ENCODE measurements around the gene ATG2B. TPM values are rescaled to one million over a fixed set of nuclear protein-coding genes. Genes with fewer than 3 reads are reported as not detected.

Gene ATG2B
- total RNA-seq, 1 experiment from 2014 or later: 19.4 TPM

- intact Hi-C loops (cut with micrococcal nuclease; ENCODE audit: unreplicated experiment): no loop called here
- ChIA-PET POLR2A (no interaction called here), CTCF (no interaction called here)
- Mint-ChIP-seq H3K36me3 (ENCODE audit: insufficient read depth, unreplicated experiment) (peaks cover 7% of the 10 kb centered on the region), H3K9me3 (ENCODE audit: unreplicated experiment) (no peaks in the 10 kb centered on the region), H3K4me3 (ENCODE audit: unreplicated experiment) (no peak overlapping the region), H3K4me1 (ENCODE audit: low read depth, unreplicated experiment) (no peaks in the 10 kb centered on the region), H3K27me3 (ENCODE audit: insufficient read depth, unreplicated experiment) (no peaks in the 10 kb centered on the region), H3K27ac (ENCODE audit: unreplicated experiment) (no peak overlapping the region)
- no peaks in the 10 kb centered on the region for H3K9me3 ChIP-seq
- no peak overlapping the region for H3K4me3 ChIP-seq (ENCODE audit: low read depth, low read length)
- BruUV-seq (replicated peaks): no TSS peak
- no peak for DNase-seq
- H3K27me3 ChIP-seq (replicated peaks; ENCODE audit: control insufficient read depth, insufficient read depth, low read length): no peaks in the 10 kb centered on the region
- no peak for TF ChIP-seq CTCF (IDR thresholded peaks at IDR 0.05; ENCODE audit: insufficient read depth in 1 of 2, low read depth in 1 of 2, low read length in 1 of 2, severe bottlenecking in 1 of 2, unreplicated experiment in 1 of 2)
- peaks cover 13% of the 10 kb centered on the region; the same call in 1 of the 2 replicates for H3K4me1 ChIP-seq
- H3K36me3 ChIP-seq (ENCODE audit: control insufficient read depth, insufficient read depth, low read length): no peaks in the 10 kb centered on the region
Observed at GRCh38 chr14:96394047-96394815, 31.1 kb upstream of the ATG2B start.

- Mint-ChIP-seq H3K4me1 (ENCODE audit: low read depth, unreplicated experiment) (no peaks in the 10 kb centered on the region), H3K4me3 (ENCODE audit: unreplicated experiment) (peak overlapping the region; percentile 44), H3K36me3 (ENCODE audit: insufficient read depth, unreplicated experiment) (peaks cover 7% of the 10 kb centered on the region), H3K27ac (ENCODE audit: unreplicated experiment) (no peak overlapping the region), H3K9me3 (ENCODE audit: unreplicated experiment) (no peaks in the 10 kb centered on the region), H3K27me3 (ENCODE audit: insufficient read depth, unreplicated experiment) (no peaks in the 10 kb centered on the region)
- no peak for DNase-seq
- peaks cover 13% of the 10 kb centered on the region; the same call in 1 of the 2 replicates for H3K4me1 ChIP-seq
- BruUV-seq (replicated peaks): no TSS peak
- no peaks in the 10 kb centered on the region for H3K27me3 ChIP-seq (replicated peaks; ENCODE audit: control insufficient read depth, insufficient read depth, low read length)
- no peaks in the 10 kb centered on the region for H3K36me3 ChIP-seq (ENCODE audit: control insufficient read depth, insufficient read depth, low read length)
- intact Hi-C loops (cut with micrococcal nuclease; ENCODE audit: unreplicated experiment): no loop called here
- TF ChIP-seq CTCF (IDR thresholded peaks at IDR 0.05; ENCODE audit: insufficient read depth in 1 of 2, low read depth in 1 of 2, low read length in 1 of 2, severe bottlenecking in 1 of 2, unreplicated experiment in 1 of 2): no peak
- ChIA-PET POLR2A (no interaction called here), CTCF (no interaction called here)
- no peaks in the 10 kb centered on the region for H3K9me3 ChIP-seq
- no peak overlapping the region for H3K4me3 ChIP-seq (ENCODE audit: low read depth, low read length)
Observed at GRCh38 chr14:96393071-96393691, 30.0 kb upstream of the ATG2B start.

- H3K9me3 Mint-ChIP-seq (ENCODE audit: unreplicated experiment): no peaks in the 10 kb centered on the region
- Histone ChIP-seq H3K4me1 (peaks cover 13% of the 10 kb centered on the region; the same call in 1 of the 2 replicates), H3K4me3 (ENCODE audit: low read depth, low read length) (peak overlapping the region; percentile 73), H3K9me3 (no peaks in the 10 kb centered on the region), H3K36me3 (ENCODE audit: control insufficient read depth, insufficient read depth, low read length) (no peaks in the 10 kb centered on the region), H3K27me3 (replicated peaks; ENCODE audit: control insufficient read depth, insufficient read depth, low read length) (no peaks in the 10 kb centered on the region)
- H3K4me3 Mint-ChIP-seq (ENCODE audit: unreplicated experiment): peak overlapping the region; percentile 81
- H3K27me3 Mint-ChIP-seq (ENCODE audit: insufficient read depth, unreplicated experiment): no peaks in the 10 kb centered on the region
- peak; percentile 95 to 99 for DNase-seq
- peak overlapping the region; percentile 76 for H3K27ac Mint-ChIP-seq (ENCODE audit: unreplicated experiment)
- no peak for TF ChIP-seq CTCF (IDR thresholded peaks at IDR 0.05; ENCODE audit: insufficient read depth in 1 of 2, low read depth in 1 of 2, low read length in 1 of 2, severe bottlenecking in 1 of 2, unreplicated experiment in 1 of 2)
- POLR2A ChIA-PET: no interaction called here
- CTCF ChIA-PET: interaction anchor here (1.3 kb wide), 1 partner anchor 84 kb away, joined by 5 read pairs; no protein-coding TSS in a partner anchor
- intact Hi-C loops (cut with micrococcal nuclease; ENCODE audit: unreplicated experiment): loop anchor here (1.0 kb wide), 1 partner anchor 29 kb away; no protein-coding TSS in a partner anchor
- BruUV-seq (replicated peaks): no TSS peak
- no peaks in the 10 kb centered on the region for H3K4me1 Mint-ChIP-seq (ENCODE audit: low read depth, unreplicated experiment)
- peaks cover 7% of the 10 kb centered on the region for H3K36me3 Mint-ChIP-seq (ENCODE audit: insufficient read depth, unreplicated experiment)
Observed at GRCh38 chr14:96391293-96392118, 28.4 kb upstream of the ATG2B start.

Measured in Caco-2 (cell line).